Smooth muscle cell of the brain vasculature (primary cell): ENCODE results near the gene FAR1.
"Not testable (repeated sequence)": the region's sequence is repeated elsewhere in the genome, so short reads cannot be mapped to it uniquely, and the experiment has no call there.

Source experiments
- DNase-seq: peaks from one replicate; pipeline ENCODE4 v3.0.0-alpha.2; 2012; ENCODE audit warnings: low read depth, low spot score

The FAR1 gene

GRCh38 chr11:13668102-13668956, at the start of gene FAR1:
TSS of gene FAR1 (plus strand) at chr11:13668668. CDS start at chr11:13694766, 26,098 bp downstream.
- DNase-seq, result peak; percentile 98

GRCh38 chr11:13620063-13620462, 48.4 kb upstream of the FAR1 start:
- DNase-seq, result no peak

GRCh38 chr11:13626818-13627217, 41.6 kb upstream of the FAR1 start:
- not testable (repeated sequence) for DNase-seq

GRCh38 chr11:13628634-13629033, 39.8 kb upstream of the FAR1 start:
- not testable (repeated sequence) for DNase-seq

GRCh38 chr11:13629779-13630178, 38.7 kb upstream of the FAR1 start:
- no peak for DNase-seq

GRCh38 chr11:13635290-13635689, 33.2 kb upstream of the FAR1 start:
- DNase-seq, result no peak

- DNase-seq, result no peak
Observed at GRCh38 chr11:13635804-13636203, 32.7 kb upstream of the FAR1 start.

- no peak for DNase-seq
Observed at GRCh38 chr11:13637125-13638069, 31.1 kb upstream of the FAR1 start.

GRCh38 chr11:13638422-13638821, 30.0 kb upstream of the FAR1 start:
- DNase-seq, result no peak

- DNase-seq, result no peak
Observed at GRCh38 chr11:13644997-13645687, 23.3 kb upstream of the FAR1 start.

GRCh38 chr11:13647391-13647790, 21.1 kb upstream of the FAR1 start:
- no peak for DNase-seq

- no peak for DNase-seq
Observed at GRCh38 chr11:13649619-13650018, 18.8 kb upstream of the FAR1 start.

- DNase-seq, result not testable (repeated sequence)
Observed at GRCh38 chr11:13651515-13651914, 17.0 kb upstream of the FAR1 start.

GRCh38 chr11:13661074-13661623, 7.3 kb upstream of the FAR1 start:
- no peak for DNase-seq

- no peak for DNase-seq
Observed at GRCh38 chr11:13663631-13664071, 4.8 kb upstream of the FAR1 start.

- no peak for DNase-seq
Observed at GRCh38 chr11:13664351-13664750, 4.1 kb upstream of the FAR1 start.

- no peak for DNase-seq
Observed at GRCh38 chr11:13666708-13667107, 1.8 kb upstream of the FAR1 start.

- DNase-seq, result no peak
Observed at GRCh38 chr11:13667245-13667644, 1.2 kb upstream of the FAR1 start.

- no peak for DNase-seq
Observed at GRCh38 chr11:13667795-13668101, 720 bp upstream of the FAR1 start.

- DNase-seq, result no peak
Observed at GRCh38 chr11:13668957-13669521, 571 bp downstream of the FAR1 start.
